GM12878 (cell line): ENCODE measurements around the gene RBBP9. TPM values are rescaled to one million over a fixed set of nuclear protein-coding genes. Genes with fewer than 3 reads are reported as not detected.

ENCODE experiments used
- ATAC-seq: fragments of 200-7000 bp; cut with Tn5 transposase; 3 replicates; pipeline ENCODE4 v1.9.1; 2020; ENCODE audit warnings: mild to moderate bottlenecking, moderate library complexity
- BruUV-seq: library from RNA; stranded (reverse); fragments of 400-500 nt; replicated peaks from 2 replicates; lab custom pipeline; 2021; lab: Mats Ljungman, UMichigan
- CTCF ChIA-PET: fragments of 300-600 bp; sonication (Branson Sonifier 250); formaldehyde crosslinking; extraction: SDS; loops from one replicate; lab custom pipeline; 2021; ENCODE audit warnings: inconsistent platforms; lab: Yijun Ruan, JAX
- POLR2A ChIA-PET: fragments of 350-600 bp; formaldehyde crosslinking; extraction: SDS; loops from one replicate; lab custom pipeline; 2021; ENCODE audit warnings: inconsistent platforms; lab: Charles Lee
- RAD21 ChIA-PET: fragments of 300-600 bp; sonication (Branson Sonifier 250); formaldehyde crosslinking; loops from one replicate; lab custom pipeline; 2023; ENCODE audit warnings: antibody characterized with exemption; ENCODE audit not compliant: unreplicated experiment; lab: Charles Lee
- SMC1A ChIA-PET: fragments of 300-600 bp; sonication (Branson Sonifier 250); formaldehyde crosslinking; loops from one replicate; lab custom pipeline; 2023; ENCODE audit not compliant: unreplicated experiment, uncharacterized antibody; lab: Charles Lee
- DNase-seq: peaks from one replicate; pipeline ENCODE4 v3.0.0-alpha.2; 2011; ENCODE audit warnings: low read depth, low spot score
- FAIRE-seq: peaks from 3 replicates; lab custom pipeline; 2011; peaks lifted over from hg19 to GRCh38; lab: Jason Lieb, UNC
- H2AFZ ChIP-seq: 2 replicates; pipeline ENCODE4 v1.6.0; 2011; ENCODE audit warnings: low read depth, low read length, control low read depth; ENCODE audit not compliant: control insufficient read depth
- H3K27ac ChIP-seq: 2 replicates; pipeline ENCODE4 v1.5.1; 2011; ENCODE audit warnings: control low read depth; ENCODE audit not compliant: control insufficient read depth, insufficient read depth
- H3K27me3 ChIP-seq, 2 experiments: replicated peaks in 1 of 2; 2 replicates each; pipeline versions ENCODE4 v1.6.0 to v1.6.1; 2011; ENCODE audit warnings: low read length in 1 of 2; ENCODE audit not compliant: control insufficient read depth in 2 of 2, insufficient read depth in 2 of 2
- H3K36me3 ChIP-seq, 2 experiments: 2 replicates each; pipeline ENCODE4 v1.5.1; 2011; ENCODE audit warnings: low read length in 1 of 2; ENCODE audit not compliant: control insufficient read depth in 2 of 2, insufficient read depth in 2 of 2
- H3K4me1 ChIP-seq: 2 replicates; pipeline ENCODE4 v1.6.1; 2011; ENCODE audit warnings: mild to moderate bottlenecking, low read length, moderate library complexity, mixed read lengths; ENCODE audit not compliant: control insufficient read depth, insufficient read depth
- H3K4me2 ChIP-seq: 2 replicates; pipeline ENCODE4 v1.6.0; 2011; ENCODE audit warnings: control low read depth; ENCODE audit not compliant: control insufficient read depth, insufficient read depth
- H3K4me3 ChIP-seq: fragments of 200-600 bp; sonication (generic); 2 replicates; pipeline ENCODE4 v1.5.1; 2016
- H3K79me2 ChIP-seq: 2 replicates; pipeline ENCODE4 v1.6.0; 2011; ENCODE audit warnings: low read length; ENCODE audit not compliant: control insufficient read depth, insufficient read depth
- H3K9ac ChIP-seq: 2 replicates; pipeline ENCODE4 v1.8.0; 2011; ENCODE audit warnings: low read length, control low read depth, mixed read lengths; ENCODE audit not compliant: control insufficient read depth, insufficient read depth
- H3K9me3 ChIP-seq: replicated peaks from 3 replicates; pipeline ENCODE4 v1.5.1; 2011; ENCODE audit warnings: mild to moderate bottlenecking, low read length; ENCODE audit not compliant: control insufficient read depth, insufficient read depth
- H4K20me1 ChIP-seq: 2 replicates; pipeline ENCODE4 v1.6.0; 2011; ENCODE audit not compliant: control insufficient read depth, insufficient read depth
- BRCA1 ChIP-seq: IDR thresholded peaks from 2 replicates; pipeline ENCODE4 v1.6.1; 2011; ENCODE audit warnings: low read depth, low read length, improper control_type of control experiment
- CHD2 ChIP-seq: IDR thresholded peaks from 2 replicates; pipeline ENCODE4 v1.6.1; 2011; ENCODE audit warnings: low read depth, low read length, improper control_type of control experiment, borderline replicate concordance
- CREB1 ChIP-seq: IDR thresholded peaks from 2 replicates; pipeline ENCODE4 v1.6.1; 2012; ENCODE audit warnings: low read depth, mild to moderate bottlenecking, inconsistent platforms
- CUX1 ChIP-seq: IDR thresholded peaks from 2 replicates; pipeline ENCODE4 v1.6.1; 2012; ENCODE audit warnings: improper control_type of control experiment, low read depth, low read length; ENCODE audit not compliant: insufficient replicate concordance
- ETV6 ChIP-seq, 2 experiments: fragments of 450-650 bp in 1 of 2; IDR thresholded peaks in 1 of 2; conservative IDR thresholded peaks in 1 of 2; 2 replicates each; pipeline ENCODE4 v1.6.1; 2014; ENCODE audit warnings: antibody characterized with exemption in 1 of 2, borderline replicate concordance in 1 of 2, low read depth in 1 of 2, mild to moderate bottlenecking in 1 of 2, moderate library complexity in 1 of 2
- IRF5 ChIP-seq: fragments of 450-650 bp; IDR thresholded peaks from 2 replicates; pipeline ENCODE4 v1.6.1; 2017; ENCODE audit warnings: borderline replicate concordance
- MLLT1 ChIP-seq: fragments of 450-650 bp; IDR thresholded peaks from 2 replicates; pipeline ENCODE4 v1.6.1; 2016; ENCODE audit warnings: mild to moderate bottlenecking
- NFYA ChIP-seq: IDR thresholded peaks from 2 replicates; pipeline ENCODE4 v1.6.1; 2011; ENCODE audit warnings: low read depth, mild to moderate bottlenecking, low read length, improper control_type of control experiment, borderline replicate concordance
- NR2C2 ChIP-seq: IDR thresholded peaks from 2 replicates; pipeline ENCODE4 v1.6.1; 2011; ENCODE audit warnings: borderline replicate concordance, low read depth; ENCODE audit not compliant: control insufficient read depth, insufficient read length
- NR2F1 ChIP-seq: fragments of 450-650 bp; conservative IDR thresholded peaks from 2 replicates; pipeline ENCODE4 v1.6.1; 2017; ENCODE audit warnings: mild to moderate bottlenecking
- POLR2A ChIP-seq: IDR thresholded peaks from 2 replicates; pipeline ENCODE4 v1.6.1; 2011; ENCODE audit warnings: low read depth, mild to moderate bottlenecking, low read length
- RCOR1 ChIP-seq: conservative IDR thresholded peaks from 2 replicates; pipeline ENCODE4 v1.6.1; 2012; ENCODE audit warnings: low read depth, low read length, improper control_type of control experiment
- USF2 ChIP-seq: IDR thresholded peaks from 2 replicates; pipeline ENCODE4 v1.6.1; 2011; ENCODE audit warnings: low read depth, low read length, improper control_type of control experiment, borderline replicate concordance
- ZNF217 ChIP-seq: fragments of 450-650 bp; IDR thresholded peaks from 2 replicates; pipeline ENCODE4 v1.6.1; 2017; ENCODE audit warnings: antibody characterized with exemption, mild to moderate bottlenecking
- ZNF384 ChIP-seq: IDR thresholded peaks from 2 replicates; pipeline ENCODE4 v1.6.1; 2012; ENCODE audit warnings: low read depth, mild to moderate bottlenecking, low read length, improper control_type of control experiment, borderline replicate concordance
- WGBS: methylation state at CpG from one replicate; pipeline ENCODE4 v1.1.6; 2016; ENCODE audit warnings: low lambda C conversion rate; ENCODE audit not compliant: insufficient replicate concordance, insufficient coverage; ENCODE audit errors: missing lambda C conversion rate; 5-methylcytosine and 5-hydroxymethylcytosine counted together
- in situ Hi-C: fragments of 300-500 bp; cut with MboI; formaldehyde crosslinking; loops from 9 replicates; pipeline ENCODE4 v1.14.3; 2018; ENCODE audit warnings: mixed read lengths
- intact Hi-C: fragments of 100-400 bp; cut with micrococcal nuclease; formaldehyde crosslinking; loops from one replicate; pipeline ENCODE4 v1.14.2; 2022; ENCODE audit not compliant: unreplicated experiment
- polyA plus RNA-seq, 11 experiments: library from polyadenylated mRNA; depleted of rRNA in 4 of 11; unstranded in 6 of 11; stranded (reverse) in 5 of 11; fragments of >200 nt; fragmentation: Nextera tagmentation in 4 of 11; fragmentation: Illumina TruSeq in 1 of 11; extraction: Ambion mirVana in 4 of 11; extraction: Trizol in 1 of 11; gene quantifications; 1 replicate in 1 of 11; 2 replicates in 10 of 11; pipeline versions ENCODE4 v1.2.1 to v1.2.3, GENCODE V29; 2011 to 2016; ENCODE audit warnings: inconsistent platforms in 2 of 11, missing spikeins in 2 of 11, low read depth in 1 of 11
- total RNA-seq, 4 experiments: library from RNA; depleted of rRNA in 3 of 4; stranded (reverse); fragments of >200 nt in 3 of 4; fragmentation: Illumina TruSeq in 1 of 4; extraction: Trizol in 1 of 4; gene quantifications; 2 replicates each; pipeline versions ENCODE4 v1.2.1 to v1.2.3, GENCODE V29; 2013 to 2021

RBBP9 gene
- total and polyA plus RNA-seq, 10 of the 15 experiments (the other 5 are each of a cell fraction or from before 2014, with no cell fraction given) = 7.1 to 34.1 (median 16.0) TPM

- Histone ChIP-seq H4K20me1 (no peaks in the 10 kb centered on the region), H3K27ac (no peak overlapping the region), H3K27me3 (no peaks in the 10 kb centered on the region), H3K4me1 (no peaks in the 10 kb centered on the region), H3K4me2 (no peak overlapping the region), H2AFZ (no peak overlapping the region), H3K9ac (no peak overlapping the region), H3K79me2 (no peaks in the 10 kb centered on the region), H3K9me3 (no peaks in the 10 kb centered on the region), H3K36me3 (peaks cover 13 to 32% of the 10 kb centered on the region in 2 experiments), H3K4me3 (no peak overlapping the region)
- in situ Hi-C loops (no loop called here), intact Hi-C loops (no loop called here)
- ChIA-PET POLR2A (no interaction called here), RAD21 (no interaction called here), CTCF (no interaction called here), SMC1A (interaction anchor here (0.6 to 1.5 kb wide), 2 partner anchors 11 to 120 kb away, joined by 3 read pairs; no protein-coding TSS in a partner anchor)
- ATAC-seq = no peak
- no peak for DNase-seq
- no peak for FAIRE-seq
- 97% methylated on average over 6 of the region's 6 CpGs for WGBS
- BruUV-seq = no TSS peak
- no peak for TF ChIP-seq MLLT1
- TF ChIP-seq ZNF217 = no peak
- TF ChIP-seq NR2C2 = no peak
- no peak for TF ChIP-seq USF2
- no peak for TF ChIP-seq NR2F1
- TF ChIP-seq CUX1 = no peak
- no peak for TF ChIP-seq POLR2A
- no peak for TF ChIP-seq CREB1
- TF ChIP-seq RCOR1 = no peak
- no peak for TF ChIP-seq CHD2
- TF ChIP-seq NFYA = no peak
- no peak for TF ChIP-seq ETV6 (conservative IDR thresholded peaks at IDR 0.05 in 1 of 2, IDR thresholded peaks at IDR 0.05 in 1 of 2; ENCODE audit: borderline replicate concordance in 1 of 2, low read depth in 1 of 2)
- TF ChIP-seq ZNF384 = no peak
- TF ChIP-seq IRF5 = no peak
- TF ChIP-seq BRCA1 = no peak
Measured at GRCh38 chr20:18533978-18534644, 37.1 kb upstream of the RBBP9 start.
